Stimulated activated CD8-positive, alpha-beta memory T cell treated with anti-CD3 and anti-CD28 coated beads, Interleukin-7, amount 100 ng/mL, for 1 hour (primary cell): ENCODE measurements around the gene GRK2.
"Not testable (repeated sequence)": the region's sequence is repeated elsewhere in the genome, so short reads cannot be mapped to it uniquely, and the experiment has no call there.

Source experiments
- DNase-seq, 2 donors: peaks; one replicate each; pipeline ENCODE4 v3.0.0-alpha.2; 2020; ENCODE audit warnings: low read depth in 2 of 2

The GRK2 gene

GRCh38 chr11:67312187-67313021 lies 46.1 kb downstream of the GRK2 start:
- DNase-seq = no peak

GRCh38 chr11:67313125-67313890 lies 47.0 kb downstream of the GRK2 start:
- DNase-seq = no peak

GRCh38 chr11:67314218-67314617 lies 47.9 kb downstream of the GRK2 start:
- DNase-seq = no peak

- no peak for DNase-seq
Measured at GRCh38 chr11:67315325-67315909, 49.1 kb downstream of the GRK2 start.

- DNase-seq = no peak
Measured at GRCh38 chr11:67316882-67317204, 50.6 kb downstream of the GRK2 start.

- DNase-seq = peak; percentile 99
Measured at GRCh38 chr11:67317205-67317887, 51.1 kb downstream of the GRK2 start.

- no peak for DNase-seq
Measured at GRCh38 chr11:67317888-67318555, 51.7 kb downstream of the GRK2 start.

- DNase-seq = not testable (repeated sequence)
Measured at GRCh38 chr11:67318876-67319275, 52.6 kb downstream of the GRK2 start.

- no peak for DNase-seq
Measured at GRCh38 chr11:67320011-67320410, 53.7 kb downstream of the GRK2 start.

GRCh38 chr11:67320691-67321090 lies 54.4 kb downstream of the GRK2 start:
- no peak for DNase-seq

GRCh38 chr11:67321313-67321871 lies 55.1 kb downstream of the GRK2 start:
- DNase-seq = no peak

GRCh38 chr11:67322049-67322448 lies 55.8 kb downstream of the GRK2 start:
- no peak for DNase-seq

- DNase-seq = no peak
Measured at GRCh38 chr11:67323526-67323925, 57.3 kb downstream of the GRK2 start.

- DNase-seq = no peak
Measured at GRCh38 chr11:67332081-67332691, 65.9 kb downstream of the GRK2 start.
